Liver (tissue), 9 donors: ENCODE data around the gene GCGR. TPM values are rescaled to one million over a fixed set of nuclear protein-coding genes. Genes with fewer than 3 reads are reported as not detected.

Experiments used
- DNase-seq: peaks from one replicate; pipeline ENCODE4 v3.0.0-alpha.2; 2017; ENCODE audit warnings: low spot score
- H3K27ac ChIP-seq, 2 donors: one replicate each; pipeline ENCODE4 v1.7.0; 2013; ENCODE audit warnings: inconsistent platforms in 2 of 2, low read length in 2 of 2, control low read depth in 1 of 2, low read depth in 1 of 2, mild to moderate bottlenecking in 1 of 2
- H3K27me3 ChIP-seq, 4 donors: one replicate each; pipeline versions ENCODE4 v1.6.1 to v1.7.0; 2013; ENCODE audit warnings: low read length in 3 of 4, inconsistent platforms in 1 of 4, mild to moderate bottlenecking in 1 of 4, moderate library complexity in 1 of 4; ENCODE audit not compliant: control insufficient read depth in 4 of 4, insufficient read depth in 4 of 4
- H3K36me3 ChIP-seq, 4 donors: one replicate each; pipeline versions ENCODE4 v1.6.1 to v1.7.0; 2013; ENCODE audit warnings: low read length in 3 of 4, mild to moderate bottlenecking in 3 of 4, low read depth in 1 of 4, moderate library complexity in 1 of 4; ENCODE audit not compliant: control insufficient read depth in 4 of 4, insufficient read depth in 3 of 4
- H3K4me1 ChIP-seq, 4 donors: one replicate each; pipeline versions ENCODE4 v1.6.1 to v1.7.0; 2013; ENCODE audit warnings: low read length in 3 of 4, mild to moderate bottlenecking in 3 of 4, moderate library complexity in 1 of 4; ENCODE audit not compliant: control insufficient read depth in 4 of 4, insufficient read depth in 4 of 4
- H3K4me3 ChIP-seq, 3 donors: one replicate each; pipeline versions ENCODE4 v1.6.1 to v1.7.0; 2013; ENCODE audit warnings: low read length in 3 of 3, control low read depth in 1 of 3, low read depth in 1 of 3, mild to moderate bottlenecking in 1 of 3
- H3K9ac ChIP-seq, 2 donors: one replicate each; pipeline ENCODE4 v1.7.0; 2013; ENCODE audit warnings: low read length in 2 of 2, mild to moderate bottlenecking in 2 of 2, moderate library complexity in 2 of 2, control low read depth in 1 of 2, low read depth in 1 of 2
- H3K9me3 ChIP-seq, 4 donors: one replicate each; pipeline versions ENCODE4 v1.6.1 to v1.7.0; 2013; ENCODE audit warnings: low read length in 3 of 4; ENCODE audit not compliant: control insufficient read depth in 4 of 4
- EGR1 ChIP-seq, 2 donors: IDR thresholded peaks; 2 replicates each; pipeline ENCODE4 v1.6.1; 2016 to 2018; ENCODE audit warnings: antibody characterized with exemption in 2 of 2, low read depth in 2 of 2
- FOXA1 ChIP-seq: IDR thresholded peaks from 2 replicates; pipeline ENCODE4 v1.6.1; 2016; ENCODE audit warnings: antibody characterized with exemption
- HNF4A ChIP-seq, 2 donors: conservative IDR thresholded peaks; 2 replicates each; pipeline ENCODE4 v1.6.1; 2016; ENCODE audit warnings: antibody characterized with exemption in 2 of 2, mild to moderate bottlenecking in 2 of 2
- HNF4G ChIP-seq: IDR thresholded peaks from 2 replicates; pipeline ENCODE4 v1.6.1; 2016; ENCODE audit warnings: antibody characterized with exemption
- JUND ChIP-seq, 2 donors: IDR thresholded peaks; 2 replicates each; pipeline ENCODE4 v1.6.1; 2016; ENCODE audit warnings: antibody characterized with exemption in 2 of 2
- NR2F2 ChIP-seq: IDR thresholded peaks from 2 replicates; pipeline ENCODE4 v1.6.1; 2016; ENCODE audit warnings: antibody characterized with exemption
- RAD21 ChIP-seq, 2 donors: IDR thresholded peaks; 2 replicates each; pipeline ENCODE4 v1.6.1; 2016; ENCODE audit warnings: antibody characterized with exemption in 2 of 2, mild to moderate bottlenecking in 2 of 2
- RXRA ChIP-seq, 2 donors: IDR thresholded peaks; 2 replicates each; pipeline ENCODE4 v1.6.1; 2017 to 2018; ENCODE audit warnings: antibody characterized with exemption in 2 of 2, mild to moderate bottlenecking in 1 of 2
- SP1 ChIP-seq: IDR thresholded peaks from 2 replicates; pipeline ENCODE4 v1.6.1; 2018; ENCODE audit warnings: antibody characterized with exemption, mild to moderate bottlenecking
- TAF1 ChIP-seq: conservative IDR thresholded peaks from 2 replicates; pipeline ENCODE4 v1.6.1; 2016; ENCODE audit warnings: antibody characterized with exemption, mild to moderate bottlenecking
- YY1 ChIP-seq: IDR thresholded peaks from 2 replicates; pipeline ENCODE4 v1.6.1; 2016; ENCODE audit warnings: antibody characterized with exemption, mild to moderate bottlenecking
- WGBS: extraction: QIAGEN DNeasy Blood & Tissue Kit; methylation state at CpG from one replicate; pipeline ENCODE4 v1.1.7; 2013; 5-methylcytosine and 5-hydroxymethylcytosine counted together
- polyA plus RNA-seq, 2 donors: library from polyadenylated mRNA; stranded (reverse) in 1 of 2; unstranded in 1 of 2; fragments of 200-250 nt in 1 of 2; fragments of >200 nt in 1 of 2; fragmentation: Nextera tagmentation in 1 of 2; extraction: Ambion mirVana in 1 of 2; gene quantifications; one replicate each; pipeline versions ENCODE4 v1.2.1 to v1.2.3, GENCODE V29; 2013 to 2015
- total RNA-seq, 2 donors: library from RNA; depleted of rRNA; stranded (reverse); fragments of >200 nt; gene quantifications; one replicate each; pipeline ENCODE4 v1.2.3, GENCODE V29; 2014
- TF ChIP-seq, protein P1 (sequence below): IDR thresholded peaks from 2 replicates; pipeline ENCODE4 v1.6.1; 2016; ENCODE audit warnings: antibody characterized with exemption
- TF ChIP-seq, protein P2 (sequence below): IDR thresholded peaks from 2 replicates; pipeline ENCODE4 v1.6.1; 2016; ENCODE audit warnings: antibody characterized with exemption
- TF ChIP-seq, protein P3 (sequence below): IDR thresholded peaks from 2 replicates; pipeline ENCODE4 v1.6.1; 2016; ENCODE audit warnings: antibody characterized with exemption, mild to moderate bottlenecking
- TF ChIP-seq, protein P4 (sequence below): IDR thresholded peaks from 2 replicates; pipeline ENCODE4 v1.6.1; 2016; ENCODE audit warnings: antibody characterized with exemption
- TF ChIP-seq, protein P5 (sequence below): fragments of 150-350 bp; IDR thresholded peaks from 2 replicates; pipeline ENCODE4 v1.5.1; 2017; ENCODE audit warnings: improper control_type of control experiment, low read depth, low read length; ENCODE audit not compliant: missing input control
- donor health status: healthy.
- donor health status: healthy.
- donor health status: healthy.
- donor health status: healthy.
- donor health status: healthy.

GCGR gene
- total and polyA plus RNA-seq, 4 donors = 20.7 to 72.0 (median 48.9) TPM

DNA sequence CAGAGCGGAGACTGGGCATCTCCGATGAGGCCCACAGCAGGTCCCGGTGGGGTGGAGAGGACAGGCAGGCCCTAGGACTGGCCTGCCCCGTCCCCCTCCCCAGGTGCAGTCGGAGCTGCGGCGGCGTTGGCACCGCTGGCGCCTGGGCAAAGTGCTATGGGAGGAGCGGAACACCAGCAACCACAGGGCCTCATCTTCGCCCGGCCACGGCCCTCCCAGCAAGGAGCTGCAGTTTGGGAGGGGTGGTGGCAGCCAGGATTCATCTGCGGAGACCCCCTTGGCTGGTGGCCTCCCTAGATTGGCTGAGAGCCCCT is 9.4 kb downstream of the GCGR start:
- H3K27me3 ChIP-seq = no peaks in the 10 kb centered on the region
- H3K27ac ChIP-seq = no peak overlapping the region
- peaks cover 4 to 20% (median 6%) of the 10 kb centered on the region in 4 donors for H3K36me3 ChIP-seq
- DNase-seq = no peak
- TF ChIP-seq NR2F2 = no peak
- TF ChIP-seq, protein P1, sequence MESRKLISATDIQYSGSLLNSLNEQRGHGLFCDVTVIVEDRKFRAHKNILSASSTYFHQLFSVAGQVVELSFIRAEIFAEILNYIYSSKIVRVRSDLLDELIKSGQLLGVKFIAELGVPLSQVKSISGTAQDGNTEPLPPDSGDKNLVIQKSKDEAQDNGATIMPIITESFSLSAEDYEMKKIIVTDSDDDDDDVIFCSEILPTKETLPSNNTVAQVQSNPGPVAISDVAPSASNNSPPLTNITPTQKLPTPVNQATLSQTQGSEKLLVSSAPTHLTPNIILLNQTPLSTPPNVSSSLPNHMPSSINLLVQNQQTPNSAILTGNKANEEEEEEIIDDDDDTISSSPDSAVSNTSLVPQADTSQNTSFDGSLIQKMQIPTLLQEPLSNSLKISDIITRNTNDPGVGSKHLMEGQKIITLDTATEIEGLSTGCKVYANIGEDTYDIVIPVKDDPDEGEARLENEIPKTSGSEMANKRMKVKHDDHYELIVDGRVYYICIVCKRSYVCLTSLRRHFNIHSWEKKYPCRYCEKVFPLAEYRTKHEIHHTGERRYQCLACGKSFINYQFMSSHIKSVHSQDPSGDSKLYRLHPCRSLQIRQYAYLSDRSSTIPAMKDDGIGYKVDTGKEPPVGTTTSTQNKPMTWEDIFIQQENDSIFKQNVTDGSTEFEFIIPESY = no peak
- no peak for TF ChIP-seq YY1
- TF ChIP-seq HNF4G = no peak
- TF ChIP-seq RXRA (IDR thresholded peaks at IDR 0.05) = no peak
- no peak for TF ChIP-seq RAD21 (IDR thresholded peaks at IDR 0.05)
- TF ChIP-seq SP1 = no peak
- no peak for TF ChIP-seq JUND (IDR thresholded peaks at IDR 0.05)
- no peak for TF ChIP-seq TAF1
- no peak for TF ChIP-seq FOXA1
- TF ChIP-seq HNF4A (conservative IDR thresholded peaks at IDR 0.05) = no peak
- TF ChIP-seq, protein P2, sequence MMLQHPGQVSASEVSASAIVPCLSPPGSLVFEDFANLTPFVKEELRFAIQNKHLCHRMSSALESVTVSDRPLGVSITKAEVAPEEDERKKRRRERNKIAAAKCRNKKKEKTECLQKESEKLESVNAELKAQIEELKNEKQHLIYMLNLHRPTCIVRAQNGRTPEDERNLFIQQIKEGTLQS = no peak
- TF ChIP-seq, protein P3, sequence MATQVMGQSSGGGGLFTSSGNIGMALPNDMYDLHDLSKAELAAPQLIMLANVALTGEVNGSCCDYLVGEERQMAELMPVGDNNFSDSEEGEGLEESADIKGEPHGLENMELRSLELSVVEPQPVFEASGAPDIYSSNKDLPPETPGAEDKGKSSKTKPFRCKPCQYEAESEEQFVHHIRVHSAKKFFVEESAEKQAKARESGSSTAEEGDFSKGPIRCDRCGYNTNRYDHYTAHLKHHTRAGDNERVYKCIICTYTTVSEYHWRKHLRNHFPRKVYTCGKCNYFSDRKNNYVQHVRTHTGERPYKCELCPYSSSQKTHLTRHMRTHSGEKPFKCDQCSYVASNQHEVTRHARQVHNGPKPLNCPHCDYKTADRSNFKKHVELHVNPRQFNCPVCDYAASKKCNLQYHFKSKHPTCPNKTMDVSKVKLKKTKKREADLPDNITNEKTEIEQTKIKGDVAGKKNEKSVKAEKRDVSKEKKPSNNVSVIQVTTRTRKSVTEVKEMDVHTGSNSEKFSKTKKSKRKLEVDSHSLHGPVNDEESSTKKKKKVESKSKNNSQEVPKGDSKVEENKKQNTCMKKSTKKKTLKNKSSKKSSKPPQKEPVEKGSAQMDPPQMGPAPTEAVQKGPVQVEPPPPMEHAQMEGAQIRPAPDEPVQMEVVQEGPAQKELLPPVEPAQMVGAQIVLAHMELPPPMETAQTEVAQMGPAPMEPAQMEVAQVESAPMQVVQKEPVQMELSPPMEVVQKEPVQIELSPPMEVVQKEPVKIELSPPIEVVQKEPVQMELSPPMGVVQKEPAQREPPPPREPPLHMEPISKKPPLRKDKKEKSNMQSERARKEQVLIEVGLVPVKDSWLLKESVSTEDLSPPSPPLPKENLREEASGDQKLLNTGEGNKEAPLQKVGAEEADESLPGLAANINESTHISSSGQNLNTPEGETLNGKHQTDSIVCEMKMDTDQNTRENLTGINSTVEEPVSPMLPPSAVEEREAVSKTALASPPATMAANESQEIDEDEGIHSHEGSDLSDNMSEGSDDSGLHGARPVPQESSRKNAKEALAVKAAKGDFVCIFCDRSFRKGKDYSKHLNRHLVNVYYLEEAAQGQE = no peak
- no peak for TF ChIP-seq EGR1 (IDR thresholded peaks at IDR 0.05; ENCODE audit: low read depth in 2 of 2)
- TF ChIP-seq, protein P4, sequence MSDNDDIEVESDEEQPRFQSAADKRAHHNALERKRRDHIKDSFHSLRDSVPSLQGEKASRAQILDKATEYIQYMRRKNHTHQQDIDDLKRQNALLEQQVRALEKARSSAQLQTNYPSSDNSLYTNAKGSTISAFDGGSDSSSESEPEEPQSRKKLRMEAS = no peak
- H3K4me3 ChIP-seq = no peak overlapping the region
- H3K4me1 ChIP-seq = peaks cover 0 to 5% (median 0%) of the 10 kb centered on the region in 4 donors
- H3K9ac ChIP-seq = no peak overlapping the region
- 90% methylated on average over 15 of the region's 15 CpGs for WGBS
- H3K9me3 ChIP-seq = no peaks in the 10 kb centered on the region

DNA sequence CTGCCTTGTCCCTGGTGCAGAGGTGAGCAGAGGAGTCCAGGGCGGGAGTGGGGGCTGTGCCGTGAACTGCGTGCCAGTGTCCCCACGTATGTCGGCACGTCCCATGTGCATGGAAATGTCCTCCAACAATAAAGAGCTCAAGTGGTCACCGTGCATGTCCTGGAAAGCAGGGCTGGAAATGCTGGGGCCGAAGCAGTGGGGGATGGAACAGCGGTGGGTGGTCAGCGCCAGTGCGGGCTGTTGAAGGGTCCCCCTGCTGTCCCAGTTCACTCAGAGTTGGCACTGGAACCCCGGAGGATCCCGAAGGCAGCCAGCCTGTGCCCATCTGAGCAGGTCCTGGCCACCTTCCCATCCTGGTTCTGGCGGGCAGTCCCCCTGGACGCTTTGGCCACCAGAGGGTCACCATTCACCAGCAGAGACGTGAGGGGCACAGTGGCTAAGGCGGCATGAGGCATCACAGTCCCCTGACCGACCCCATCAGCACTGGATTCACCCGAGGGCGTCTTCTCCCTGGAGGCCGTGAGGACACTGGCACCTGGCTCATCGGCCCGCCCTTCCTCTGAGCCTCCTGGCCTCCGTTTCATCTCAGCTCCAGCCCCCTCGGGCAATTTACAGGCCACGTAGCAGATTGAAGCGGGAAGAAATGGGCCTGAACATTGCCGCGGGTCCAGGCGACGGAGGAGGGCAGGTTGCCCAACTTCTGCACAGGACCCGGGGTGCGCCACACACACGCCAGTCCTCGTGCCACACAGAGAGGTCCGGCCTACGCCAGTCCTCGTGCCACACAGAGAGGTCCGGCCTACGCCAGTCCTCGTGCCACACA is 10.1 kb downstream of the GCGR start:
- peaks cover 0 to 5% (median 0%) of the 10 kb centered on the region in 4 donors for H3K4me1 ChIP-seq
- TF ChIP-seq, protein P5, sequence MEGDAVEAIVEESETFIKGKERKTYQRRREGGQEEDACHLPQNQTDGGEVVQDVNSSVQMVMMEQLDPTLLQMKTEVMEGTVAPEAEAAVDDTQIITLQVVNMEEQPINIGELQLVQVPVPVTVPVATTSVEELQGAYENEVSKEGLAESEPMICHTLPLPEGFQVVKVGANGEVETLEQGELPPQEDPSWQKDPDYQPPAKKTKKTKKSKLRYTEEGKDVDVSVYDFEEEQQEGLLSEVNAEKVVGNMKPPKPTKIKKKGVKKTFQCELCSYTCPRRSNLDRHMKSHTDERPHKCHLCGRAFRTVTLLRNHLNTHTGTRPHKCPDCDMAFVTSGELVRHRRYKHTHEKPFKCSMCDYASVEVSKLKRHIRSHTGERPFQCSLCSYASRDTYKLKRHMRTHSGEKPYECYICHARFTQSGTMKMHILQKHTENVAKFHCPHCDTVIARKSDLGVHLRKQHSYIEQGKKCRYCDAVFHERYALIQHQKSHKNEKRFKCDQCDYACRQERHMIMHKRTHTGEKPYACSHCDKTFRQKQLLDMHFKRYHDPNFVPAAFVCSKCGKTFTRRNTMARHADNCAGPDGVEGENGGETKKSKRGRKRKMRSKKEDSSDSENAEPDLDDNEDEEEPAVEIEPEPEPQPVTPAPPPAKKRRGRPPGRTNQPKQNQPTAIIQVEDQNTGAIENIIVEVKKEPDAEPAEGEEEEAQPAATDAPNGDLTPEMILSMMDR = no peak
- TF ChIP-seq, protein P3 = no peak
- peaks cover 4 to 20% (median 4%) of the 10 kb centered on the region in 4 donors for H3K36me3 ChIP-seq
- H3K9me3 ChIP-seq = no peaks in the 10 kb centered on the region
- WGBS = 91% methylated on average over 41 of the region's 41 CpGs
- no peak for DNase-seq
- no peak overlapping the region for H3K9ac ChIP-seq
- no peaks in the 10 kb centered on the region for H3K27me3 ChIP-seq
- no peak overlapping the region for H3K4me3 ChIP-seq
- no peak overlapping the region for H3K27ac ChIP-seq
